HG02852 (cell line): Measurements from ENCODE around the gene FA2H.
"Not testable (repeated sequence)": the region's sequence is repeated elsewhere in the genome, so short reads cannot be mapped to it uniquely, and the experiment has no call there.

Experiments
- ATAC-seq: cut with Tn5 transposase; IDR thresholded peaks from one replicate; pipeline ENCODE4 v1.9.1; 2021; ENCODE audit warnings: mild to moderate bottlenecking, moderate library complexity; ENCODE audit not compliant: unreplicated experiment

FA2H gene

DNA sequence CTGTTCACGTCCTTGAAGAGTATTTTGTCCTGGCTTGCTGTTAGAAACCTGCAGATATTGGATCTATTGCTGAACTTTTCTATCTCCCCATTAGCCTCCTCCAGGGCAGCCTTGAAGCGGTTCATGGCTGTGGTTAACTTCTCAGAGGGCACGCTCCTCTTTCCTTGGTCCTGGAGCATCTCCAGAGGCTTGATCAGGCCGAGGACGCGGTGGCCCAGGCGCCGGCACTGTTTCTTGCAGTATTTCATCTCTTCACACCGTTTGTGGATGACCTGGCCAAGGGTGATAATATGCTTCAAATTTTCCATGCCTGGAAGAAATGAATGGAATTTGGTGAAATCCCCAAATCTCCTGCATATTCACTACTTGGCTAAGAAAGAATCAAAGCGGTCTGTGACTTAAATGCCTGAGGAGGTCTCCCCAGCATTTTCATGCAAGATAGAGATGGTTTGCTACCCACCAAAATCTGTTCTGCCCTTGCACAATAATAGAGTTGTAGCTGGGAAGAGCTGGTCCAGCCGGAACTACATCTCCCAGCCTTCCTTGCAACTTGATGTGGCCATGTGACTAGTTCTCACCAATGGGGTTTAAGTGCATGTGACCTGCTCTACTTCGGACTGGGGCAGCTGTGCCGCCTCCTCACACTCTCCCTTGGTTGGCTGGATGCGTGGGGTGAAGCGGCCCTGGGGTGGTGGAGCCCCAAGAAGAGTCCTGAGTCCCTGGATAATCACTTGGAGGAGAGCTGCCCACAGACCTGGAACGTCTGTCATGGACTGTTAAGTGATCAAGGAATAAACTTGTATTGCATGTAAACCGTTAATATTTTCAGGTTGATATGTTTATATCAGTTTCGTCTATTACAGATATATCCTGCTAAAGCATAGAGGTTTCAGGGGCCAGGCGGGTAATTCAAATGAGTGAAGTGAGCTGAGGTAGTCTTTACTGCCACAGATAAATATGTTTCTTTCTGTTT, 78.9 kb downstream of the FA2H start:
- ATAC-seq: peak; percentile 82

DNA sequence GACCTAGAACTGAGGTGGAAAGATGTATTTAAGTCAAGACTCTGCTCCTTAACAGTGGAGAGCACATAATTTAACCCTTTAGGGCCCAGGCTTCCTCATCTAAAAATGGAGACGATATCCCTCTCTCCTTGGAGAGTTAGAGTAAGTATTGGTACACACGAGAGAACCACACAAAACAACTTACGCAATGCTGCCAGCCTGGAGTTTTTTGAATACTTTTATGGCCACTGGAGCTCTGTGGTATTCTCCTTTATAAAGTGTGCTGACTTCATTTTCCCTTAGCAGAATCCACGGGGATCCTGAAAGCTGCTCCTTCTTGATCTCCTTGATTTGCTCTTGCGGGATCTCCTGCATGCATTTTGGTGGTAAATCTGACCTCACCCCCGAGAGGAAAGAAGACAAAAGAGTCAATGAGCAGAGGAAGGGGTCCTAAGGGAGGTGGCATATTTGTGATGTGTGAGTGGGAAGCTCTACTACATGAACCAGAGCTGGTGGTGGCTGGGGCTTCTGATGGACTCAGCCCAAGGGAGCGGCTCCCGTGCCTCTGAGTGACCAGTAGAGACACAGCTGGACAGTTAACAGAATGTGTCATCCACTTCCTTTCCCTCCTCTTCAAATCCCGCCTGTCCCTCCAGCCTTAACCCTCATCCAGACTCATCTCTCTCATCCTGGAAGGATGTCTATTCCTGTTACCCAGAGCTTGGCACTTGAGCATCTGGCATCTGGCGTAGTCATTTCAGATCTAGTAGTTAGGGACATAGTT, 83.3 kb downstream of the FA2H start:
- ATAC-seq: no peak

DNA sequence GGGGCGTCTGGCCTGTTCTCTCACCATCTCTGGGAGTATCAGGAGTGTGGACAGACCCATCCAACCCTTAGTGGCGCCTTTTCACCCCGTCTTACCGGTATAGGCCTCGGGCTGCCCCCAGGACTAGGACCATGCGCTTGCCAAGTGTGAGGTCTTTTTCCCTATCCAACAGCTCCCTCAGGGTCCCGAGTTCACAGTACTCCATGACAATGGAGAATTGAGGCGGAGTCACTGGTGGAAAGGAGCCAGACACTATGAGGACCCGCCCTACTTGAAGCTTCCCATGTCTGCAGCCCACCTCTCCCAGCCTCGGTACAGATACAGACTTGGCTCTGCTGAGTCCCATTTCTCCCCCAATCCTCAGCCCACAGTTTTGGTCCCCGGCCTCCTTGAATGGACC, 92.1 kb downstream of the FA2H start:
- ATAC-seq: no peak

DNA sequence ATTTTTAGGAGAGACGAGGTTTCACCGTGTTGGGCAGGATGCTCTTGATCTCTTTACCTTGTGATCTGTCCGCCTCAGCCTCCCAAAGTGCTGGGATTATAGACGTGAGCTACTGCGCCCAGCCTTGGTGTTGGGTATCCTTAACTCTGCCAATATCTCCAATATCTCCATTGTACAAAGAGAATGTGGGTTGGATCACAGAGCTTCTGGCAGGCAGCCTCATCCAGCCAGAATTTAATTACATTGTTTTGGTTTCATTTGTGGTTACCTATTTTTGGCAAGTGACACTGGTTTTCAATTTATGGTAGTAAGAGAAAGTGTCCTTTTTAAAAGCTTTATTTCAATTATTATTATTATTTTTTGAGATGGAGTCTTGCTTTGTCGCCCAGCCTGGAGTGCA, 93.9 kb downstream of the FA2H start:
- ATAC-seq: no peak

DNA sequence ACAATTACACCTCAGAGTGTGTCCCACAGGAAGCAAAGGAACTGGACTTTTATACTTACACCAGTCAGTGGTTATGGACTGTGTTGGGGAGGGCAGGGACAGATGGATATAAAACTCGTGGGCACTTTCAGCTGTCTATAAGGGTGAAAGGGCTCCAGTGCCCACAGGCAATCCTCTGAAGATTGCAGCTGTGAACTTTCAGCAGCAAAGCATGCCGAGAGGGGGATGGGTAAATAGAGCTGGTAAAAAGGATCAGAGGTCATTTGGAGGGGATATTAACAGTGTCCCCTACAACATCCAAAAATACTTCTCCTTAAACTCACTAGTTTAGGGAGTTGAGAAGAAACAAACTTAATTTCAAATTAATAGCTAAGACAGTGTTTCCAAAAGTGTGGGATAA, 94.6 kb downstream of the FA2H start:
- no peak for ATAC-seq

DNA sequence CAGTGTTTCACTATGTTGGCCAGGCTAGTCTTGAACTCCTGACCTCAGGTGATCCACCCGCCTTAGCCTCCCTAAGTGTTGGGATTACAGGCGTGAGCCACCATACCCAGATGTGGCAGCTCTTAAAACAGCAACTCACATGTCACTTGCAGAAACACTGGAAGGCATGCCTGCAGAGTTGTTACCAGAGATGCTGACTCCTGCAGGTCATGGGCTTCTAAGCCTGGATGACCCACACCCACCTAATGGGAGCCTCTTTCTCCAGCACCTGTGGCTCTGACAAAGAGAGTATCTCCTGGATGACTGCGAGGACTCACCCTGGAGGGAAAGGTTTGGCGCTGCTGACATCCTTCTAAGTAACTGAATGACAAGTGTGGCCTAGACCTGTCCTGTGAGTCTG, 96.8 kb downstream of the FA2H start:
- ATAC-seq: no peak

DNA sequence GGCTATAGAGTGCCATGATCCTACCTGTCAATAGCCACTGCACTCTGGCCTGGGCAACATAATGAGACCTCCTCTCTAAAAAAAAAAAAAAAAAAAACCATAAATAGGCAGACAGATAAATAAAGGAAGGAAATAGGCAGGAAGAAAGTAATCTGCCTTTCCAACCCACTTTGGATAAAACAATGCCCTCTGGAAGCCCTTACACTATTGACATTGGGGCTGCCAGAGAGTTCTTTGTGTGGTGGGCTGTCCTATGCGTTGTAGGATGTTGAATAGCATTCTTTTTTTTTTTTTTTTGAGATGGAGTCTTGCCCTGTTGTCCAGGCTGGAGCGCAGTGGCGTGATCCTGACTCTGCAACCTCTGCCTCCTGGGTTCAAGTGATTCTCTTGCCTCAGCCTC, 100.7 kb downstream of the FA2H start:
- no peak for ATAC-seq

DNA sequence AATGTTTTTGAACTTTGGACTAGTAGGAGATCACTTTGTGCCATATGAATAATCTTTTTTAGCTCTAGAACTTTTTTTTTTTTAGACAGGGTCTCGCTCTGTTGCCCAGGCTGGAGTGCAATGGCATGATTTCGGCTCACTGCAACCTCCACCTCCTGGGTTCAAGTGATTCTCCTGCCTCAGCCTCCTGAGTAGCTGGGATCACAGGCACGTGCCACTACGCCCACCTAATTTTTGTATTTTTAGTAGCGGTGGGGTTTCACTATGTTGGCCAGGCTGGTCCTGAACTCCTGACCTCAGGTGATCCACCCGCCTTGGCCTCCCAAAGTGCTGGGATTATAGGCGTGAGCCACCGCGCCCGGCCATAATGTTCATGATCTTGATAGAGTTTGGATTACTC, 105.7 kb downstream of the FA2H start:
- not testable (repeated sequence) for ATAC-seq

DNA sequence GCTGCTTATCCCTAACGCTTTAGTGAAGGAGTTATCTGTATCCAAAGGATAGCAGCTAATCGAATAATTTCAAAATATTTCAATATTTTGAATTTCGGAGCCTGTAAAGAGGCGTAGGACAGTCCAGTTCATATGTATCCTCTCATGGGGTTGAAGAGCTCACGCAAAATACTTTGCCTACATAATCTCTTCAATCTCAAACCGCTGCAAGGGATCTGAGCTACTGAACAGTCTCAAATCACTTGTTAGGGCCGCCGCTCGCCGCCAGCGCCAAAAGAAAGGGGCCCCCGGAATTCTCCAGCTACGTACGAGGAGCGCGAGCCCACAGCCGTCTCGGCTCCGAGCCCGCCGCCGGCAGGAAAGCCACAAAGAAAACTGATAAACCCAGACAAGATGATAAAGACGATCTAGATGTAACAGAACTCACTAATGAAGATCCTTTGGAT, 107.3 kb downstream of the FA2H start:
- no peak for ATAC-seq

DNA sequence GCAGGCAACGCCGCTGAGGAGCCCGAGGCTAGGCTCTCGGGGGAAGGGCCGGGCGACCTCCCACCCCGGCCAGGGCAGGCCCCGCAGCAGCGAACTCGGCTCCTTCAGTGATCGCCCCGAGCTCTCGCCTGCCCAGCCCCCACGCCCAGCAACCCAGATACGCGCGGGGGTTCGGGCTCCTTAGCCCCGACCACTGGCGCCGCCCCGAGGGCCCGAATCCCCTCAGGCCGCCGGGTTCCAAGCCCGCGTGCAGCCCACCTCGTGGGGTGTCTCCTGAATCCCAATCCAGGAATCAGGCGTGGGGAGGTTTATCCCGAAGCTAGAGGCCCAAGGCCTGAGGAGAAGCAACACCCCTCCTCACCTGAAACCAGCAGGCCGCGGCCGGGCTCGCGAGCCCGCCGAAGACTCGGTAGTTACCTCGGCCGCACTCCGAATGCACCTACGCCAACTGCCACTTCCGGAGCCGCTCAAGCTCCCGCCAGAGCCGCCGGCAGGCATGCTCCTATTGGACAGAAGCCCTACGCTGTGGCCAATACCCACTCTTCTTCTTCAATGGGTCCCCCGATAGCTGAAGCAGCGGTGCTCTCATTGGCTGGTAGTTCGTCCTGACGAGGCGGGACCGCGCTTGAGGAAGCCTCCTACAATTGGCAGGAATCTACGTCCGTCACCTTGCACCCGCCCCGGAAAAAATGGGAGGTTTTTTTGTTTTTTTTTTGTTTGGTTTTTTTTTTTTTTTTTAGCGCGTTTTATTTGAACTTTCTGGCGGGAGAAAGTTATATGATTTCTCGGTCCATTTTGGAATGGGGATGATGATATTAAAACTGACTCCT, 108.0 kb downstream of the FA2H start, which contains the start of gene RFWD3:
Gene RFWD3, minus strand, starts transcription at position 453 of the 830 bp plus-strand sequence. CDS start 5,428 bp downstream, outside the sequence.
- ATAC-seq: peak; percentile 100

DNA sequence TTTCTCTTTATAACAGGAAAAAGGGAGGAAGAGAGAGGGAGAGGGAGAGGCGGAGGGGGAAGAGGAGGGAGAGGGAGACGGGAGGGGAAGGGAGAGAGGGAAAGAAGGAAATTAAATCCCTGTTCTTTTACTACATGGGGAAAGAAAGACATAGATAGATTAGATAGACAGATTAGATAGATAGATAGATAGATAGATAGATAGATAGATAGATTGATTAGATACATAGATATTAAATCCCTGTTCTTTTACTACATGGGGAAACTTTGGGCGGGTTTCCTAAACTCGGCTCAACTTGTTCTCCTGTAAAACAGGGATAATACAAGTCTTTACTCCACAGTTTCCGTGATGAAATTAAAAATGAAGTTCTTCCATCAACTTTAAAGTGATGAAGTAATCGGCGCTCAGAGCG, 108.6 kb downstream of the FA2H start:
- ATAC-seq: no peak
